Stromal cell of bone marrow (primary cell): ENCODE measurements around the gene PTPRF.
A peak's percentile ranks its signal among the peaks of the same experiment; 100 is the strongest.
"Not testable (repeated sequence)": the region's sequence is repeated elsewhere in the genome, so short reads cannot be mapped to it uniquely, and the experiment has no call there.

ENCODE experiments used
- DNase-seq: peaks from one replicate; pipeline ENCODE4 v3.0.0-alpha.2; 2012; ENCODE audit warnings: low read depth

Gene PTPRF

DNA sequence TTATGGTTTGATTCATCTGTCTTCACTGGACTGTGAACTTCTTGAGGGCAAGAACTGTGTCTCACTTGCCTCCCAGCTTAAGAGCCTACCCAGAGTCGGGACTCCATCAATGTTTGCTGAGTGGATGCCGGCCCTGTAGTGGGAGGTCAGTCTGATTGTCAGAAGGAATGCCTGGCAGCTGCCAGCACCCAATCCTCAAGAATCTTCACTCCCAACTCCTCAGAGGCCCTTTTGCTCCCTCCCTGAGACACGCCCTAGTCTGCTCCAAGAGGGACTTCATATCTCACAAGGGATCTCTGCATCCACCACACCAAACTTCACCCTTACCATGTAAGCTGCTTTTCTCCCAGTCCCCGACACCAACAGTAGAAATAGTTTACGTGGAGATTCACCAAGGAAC, 104.0 kb downstream of the PTPRF start:
- no peak for DNase-seq

GRCh38 chr1:43636006-43636641, 105.4 kb downstream of the PTPRF start:
- no peak for DNase-seq

- no peak for DNase-seq
Measured at GRCh38 chr1:43637267-43637666, 106.6 kb downstream of the PTPRF start.

DNA sequence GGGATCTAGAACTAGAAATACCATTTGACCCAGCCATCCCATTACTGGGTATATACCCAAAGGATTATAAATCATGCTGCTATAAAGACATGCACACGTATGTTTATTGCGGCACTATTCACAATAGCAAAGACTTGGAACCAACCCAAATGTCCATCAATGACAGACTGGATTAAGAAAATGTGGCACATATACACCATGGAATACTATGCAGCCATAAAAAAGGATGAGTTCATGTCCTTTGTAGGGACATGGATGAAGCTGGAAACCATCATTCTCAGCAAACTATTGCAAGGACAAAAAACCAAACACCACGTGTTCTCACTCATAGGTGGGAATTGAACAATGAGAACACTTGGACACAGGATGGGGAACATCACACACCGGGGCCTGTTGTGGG, 107.7 kb downstream of the PTPRF start:
- not testable (repeated sequence) for DNase-seq

- no peak for DNase-seq
Measured at GRCh38 chr1:43639976-43640794, 109.5 kb downstream of the PTPRF start.

GRCh38 chr1:43644558-43644957, 113.9 kb downstream of the PTPRF start:
- DNase-seq, result no peak

DNA sequence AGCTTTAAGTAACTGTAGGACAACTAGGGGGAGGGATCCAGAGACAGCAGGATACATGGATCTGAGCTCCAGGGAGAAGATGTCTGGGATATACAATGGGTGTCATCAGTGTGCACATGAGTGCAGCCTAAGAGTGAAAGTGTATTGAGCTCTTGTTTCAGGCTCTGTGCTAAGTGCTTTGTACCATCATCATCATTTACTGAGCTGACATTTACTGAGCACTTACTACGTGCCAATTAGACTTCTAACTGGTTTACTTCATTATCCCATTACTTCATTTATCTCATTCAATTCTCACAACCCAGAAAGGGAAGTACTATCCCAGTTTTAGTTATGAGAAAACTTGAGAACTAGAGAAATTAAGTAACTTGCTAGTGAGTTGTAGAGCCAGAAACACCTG, 114.8 kb downstream of the PTPRF start:
- DNase-seq, result no peak

- DNase-seq, result not testable (repeated sequence)
Measured at GRCh38 chr1:43647331-43647730, 116.6 kb downstream of the PTPRF start.

DNA sequence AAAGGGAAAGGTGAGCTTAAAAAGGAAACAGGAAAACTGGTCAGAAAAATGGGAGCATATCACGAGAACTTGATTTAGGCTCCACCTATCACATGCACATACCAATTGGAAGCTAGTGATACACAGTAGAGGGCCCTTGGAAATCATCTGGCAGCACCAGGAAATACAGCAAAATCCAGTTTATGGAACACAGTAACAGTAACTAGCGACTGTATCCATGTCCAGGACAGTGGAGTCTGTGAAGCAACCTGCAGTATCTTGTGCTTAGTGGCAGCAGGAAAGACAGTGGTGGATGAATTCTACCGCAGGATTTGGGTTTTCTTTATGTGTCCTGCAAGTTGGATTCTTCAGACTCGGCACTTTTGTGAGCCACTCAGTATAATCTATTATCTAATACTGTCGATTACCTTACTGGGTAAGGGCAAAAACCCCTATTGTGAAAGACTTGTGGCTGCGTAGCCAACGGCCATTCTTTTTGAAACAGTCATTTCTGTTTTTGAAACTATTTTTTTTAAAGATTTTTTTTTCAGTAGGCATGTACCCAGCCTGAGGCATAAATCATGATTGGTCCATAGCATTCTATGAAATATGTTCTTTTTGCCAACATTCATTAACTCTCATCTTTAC, 117.7 kb downstream of the PTPRF start:
- no peak for DNase-seq

- DNase-seq, result no peak
Measured at GRCh38 chr1:43648876-43649477, 118.3 kb downstream of the PTPRF start.

GRCh38 chr1:43650310-43651085, 119.8 kb downstream of the PTPRF start:
- peak; percentile 97 for DNase-seq

- DNase-seq, result no peak
Measured at GRCh38 chr1:43651188-43651587, 120.5 kb downstream of the PTPRF start.

DNA sequence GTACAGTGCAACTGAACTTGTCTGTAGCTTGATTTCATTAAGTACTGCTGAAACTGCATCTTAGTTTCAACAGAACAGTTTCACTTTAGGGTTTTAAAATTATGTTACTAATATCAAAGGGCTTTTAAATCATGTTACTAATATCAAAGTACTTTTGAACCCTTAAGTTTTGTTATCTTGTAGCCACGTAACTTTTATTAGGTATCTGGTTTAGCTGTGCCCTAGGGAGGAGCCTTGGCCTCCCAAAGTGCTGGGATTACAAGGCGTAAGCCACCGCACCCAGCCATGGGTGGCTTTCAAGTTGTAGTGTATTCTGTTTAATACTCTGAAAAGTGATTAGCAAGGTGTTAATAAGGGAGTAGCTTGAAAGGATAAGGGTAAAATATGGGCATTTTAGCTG, 121.2 kb downstream of the PTPRF start:
- no peak for DNase-seq

DNA sequence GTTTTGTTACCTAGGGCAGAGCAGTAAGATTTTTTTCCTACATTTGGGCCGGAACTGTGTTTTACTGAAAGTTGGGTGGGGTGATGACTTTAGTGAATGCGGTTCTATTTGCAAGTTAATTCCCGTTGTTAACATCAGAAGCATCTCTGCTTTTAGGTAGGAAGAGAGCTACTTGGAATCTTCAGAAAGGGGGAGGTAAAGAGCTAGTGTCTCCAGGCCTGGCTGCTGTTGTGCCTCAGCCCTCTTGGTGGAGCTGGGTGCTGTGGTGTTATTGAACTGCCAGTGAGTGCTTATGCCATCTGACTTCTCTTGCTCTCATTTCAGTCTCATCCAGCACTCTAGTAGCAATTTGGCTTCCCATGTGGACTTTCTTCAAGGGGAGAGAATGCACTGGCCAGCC, 122.7 kb downstream of the PTPRF start:
- DNase-seq, result no peak

GRCh38 chr1:43653893-43654292, 123.2 kb downstream of the PTPRF start:
- no peak for DNase-seq

GRCh38 chr1:43655953-43656352, 125.3 kb downstream of the PTPRF start:
- no peak for DNase-seq

- DNase-seq, result no peak
Measured at GRCh38 chr1:43659212-43660166, 128.8 kb downstream of the PTPRF start.

GRCh38 chr1:43660355-43660754, 129.7 kb downstream of the PTPRF start:
- DNase-seq, result no peak

DNA sequence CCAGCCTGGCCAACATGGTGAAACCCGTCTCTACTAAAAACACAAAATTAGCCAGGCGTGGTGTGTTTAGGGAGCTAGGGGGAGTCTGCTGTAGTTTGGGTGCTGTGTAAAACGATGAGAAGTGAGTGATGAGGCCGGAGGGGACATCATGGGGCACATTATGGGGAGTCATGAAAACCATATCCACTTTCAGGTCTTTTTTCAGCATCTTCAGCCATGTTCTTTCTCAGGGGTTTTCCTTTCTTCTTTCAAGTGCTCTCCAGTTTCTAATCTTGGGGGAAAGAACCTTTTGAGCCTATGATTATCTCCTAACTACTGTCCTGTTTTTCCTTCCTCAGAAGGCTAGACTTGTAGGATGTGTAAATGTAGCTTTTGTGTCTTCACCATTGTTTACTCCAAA, 133.7 kb downstream of the PTPRF start:
- DNase-seq, result no peak

GRCh38 chr1:43666608-43667007, 135.9 kb downstream of the PTPRF start:
- peak; percentile 23 for DNase-seq

DNA sequence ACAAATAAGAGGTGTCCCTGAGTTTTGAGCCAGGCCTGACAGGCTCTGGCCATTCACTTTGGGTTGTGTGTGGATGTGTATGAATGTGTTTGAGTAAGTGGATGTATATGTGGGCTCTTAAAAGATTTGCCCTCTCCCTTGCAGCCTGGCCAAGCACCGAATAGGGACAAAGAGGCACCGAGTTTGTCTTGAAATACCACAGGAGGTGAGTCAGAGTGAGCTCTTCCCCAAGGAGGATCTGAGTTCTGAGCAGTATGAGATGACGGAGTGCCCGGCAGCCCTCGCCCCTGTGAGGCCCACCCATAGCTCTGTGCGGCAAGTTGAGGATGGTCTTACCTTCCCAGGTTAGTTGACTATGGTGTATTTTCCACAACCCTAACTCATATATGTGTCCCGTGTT, 138.3 kb downstream of the PTPRF start:
- DNase-seq, result no peak
